ENCODE results near the gene EEF1A1. TPM values are rescaled to one million over a fixed set of nuclear protein-coding genes. Genes with fewer than 3 reads are reported as not detected.

The EEF1A1 gene
- total and polyA plus RNA-seq, 2 of the 8 experiments (the other 6 are each of a cell fraction or from before 2014, with no cell fraction given), result 13,823 to 13,927 TPM

DNA sequence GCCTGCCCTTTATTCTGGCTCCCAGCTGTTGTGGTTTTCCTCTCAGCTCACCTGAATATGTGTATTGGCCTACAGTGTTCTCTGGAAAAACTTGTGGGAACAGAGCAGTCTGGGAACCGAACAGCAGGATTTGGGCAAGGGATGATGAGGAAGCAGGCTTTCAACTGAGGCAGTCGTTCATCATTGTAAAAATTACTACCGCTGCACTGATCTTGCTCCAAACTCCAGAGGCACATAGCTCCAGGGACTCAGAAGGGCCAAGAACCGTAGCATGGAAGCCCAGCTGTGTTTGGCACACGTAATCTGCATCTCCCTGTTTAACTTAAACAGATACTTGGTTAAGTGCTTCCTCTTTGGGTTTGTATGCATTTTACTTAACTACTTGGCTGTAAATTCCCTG lies 48.3 kb upstream of the EEF1A1 start:
- Histone ChIP-seq H3K36me3 (ENCODE audit: control insufficient read depth in 2 of 4, insufficient read depth in 4 of 4, low read length in 3 of 4) (no peaks in the 10 kb centered on the region), H3K4me3 (ENCODE audit: extremely low read depth in 1 of 4, insufficient read depth in 2 of 4, low read depth in 3 of 4, low read length in 4 of 4) (no peak overlapping the region), H3K9ac (replicated peaks in 1 of 4; ENCODE audit: extremely low read depth in 1 of 4, low read depth in 3 of 4, low read length in 3 of 4) (no peak overlapping the region; a peak in 1 of 7 replicates), H3K4ac (replicated peaks; ENCODE audit: insufficient read length, low read depth, low read length) (no peak overlapping the region), H3K23me2 (ENCODE audit: low read depth, low read length) (no peaks in the 10 kb centered on the region), H3K56ac (replicated peaks; ENCODE audit: insufficient read length, low read depth, low read length) (no peak overlapping the region), H3K14ac (ENCODE audit: insufficient read length) (no peak overlapping the region), H3K79me2 (ENCODE audit: control insufficient read depth in 1 of 2, insufficient read depth in 2 of 2, low read length in 2 of 2) (no peaks in the 10 kb centered on the region), H3K27ac (ENCODE audit: low read depth, low read length) (no peak overlapping the region), H3K9me3 (ENCODE audit: insufficient read depth in 2 of 2, low read depth in 1 of 2, low read length in 1 of 2) (no peaks in the 10 kb centered on the region; a peak in 1 of 4 replicates), H2BK120ac (replicated peaks; ENCODE audit: low read depth, low read length) (no peak overlapping the region), H3K23ac (ENCODE audit: insufficient read length) (no peak overlapping the region), H3K4me1 (replicated peaks in 1 of 4; ENCODE audit: control insufficient read depth in 3 of 4, insufficient read depth in 4 of 4, low read length in 3 of 4) (peaks cover 3 to 14% (median 10%) of the 10 kb centered on the region in 4 experiments; a peak in 5 of 7 replicates), H4K91ac (replicated peaks; ENCODE audit: insufficient read length, low read length) (no peak overlapping the region), H2BK12ac (ENCODE audit: low read depth, low read length) (peak overlapping the region; percentile 10; the same call in 1 of the 2 replicates), H2BK5ac (ENCODE audit: low read depth, low read length) (peak overlapping the region; percentile 28; the same call in 1 of the 2 replicates), H3K18ac (ENCODE audit: extremely low read depth, low read length) (no peak overlapping the region), H2AFZ (ENCODE audit: low read length) (no peak overlapping the region), H4K8ac (ENCODE audit: extremely low read depth, insufficient read depth, low read length) (no peak overlapping the region), H2AK5ac (ENCODE audit: low read depth, low read length) (no peak overlapping the region), H4K20me1 (replicated peaks in 1 of 2; ENCODE audit: control insufficient read depth in 1 of 2, insufficient read depth in 2 of 2, low read length in 2 of 2) (no peaks in the 10 kb centered on the region), H2BK20ac (ENCODE audit: low read length) (peak overlapping the region; percentile 51; the same call in 1 of the 2 replicates), H4K5ac (ENCODE audit: insufficient read length, low read depth, low read length) (no peak overlapping the region), H3K27me3 (replicated peaks in 1 of 4; ENCODE audit: control insufficient read depth in 3 of 4, extremely low read depth in 1 of 4, insufficient read depth in 3 of 4, low read length in 3 of 4) (no peaks in the 10 kb centered on the region), H3K79me1 (ENCODE audit: low read depth, low read length) (no peaks in the 10 kb centered on the region), H3K4me2 (ENCODE audit: insufficient read depth in 1 of 2, low read depth in 2 of 2, low read length in 2 of 2) (no peak overlapping the region), H2BK15ac (ENCODE audit: low read length) (peak overlapping the region; percentile 54)
- CTCF ChIA-PET (ENCODE audit: partially characterized antibody), result interaction anchor here (1.2 to 1.9 kb wide), 3 partner anchors 10 to 11 kb away, joined by 4 to 6 read pairs (median 4); no protein-coding TSS in a partner anchor
- FAIRE-seq (no peak), DNase-seq (ENCODE audit: low read depth in 1 of 2, low spot score in 2 of 2) (no peak)
- WGBS, 2 experiments (ENCODE audit: extremely low coverage in 1 of 2, insufficient coverage in 1 of 2, insufficient read length in 1 of 2, insufficient replicate concordance in 2 of 2, low coverage in 1 of 2, low lambda C conversion rate in 2 of 2, missing lambda C conversion rate in 1 of 2), result 79% methylated on average over 5 of the region's 5 CpGs; no CpG with 5 or more reads in 1 of the 2 experiments
- TF ChIP-seq TAF1 (IDR thresholded peaks at IDR 0.05; ENCODE audit: low read depth, low read length) (no peak), EP300 (IDR thresholded peaks at IDR 0.05; ENCODE audit: borderline replicate concordance in 1 of 2, low read depth in 2 of 2, low read length in 2 of 2) (no peak), SIX5 (IDR thresholded peaks at IDR 0.05; ENCODE audit: low read depth, low read length) (no peak), GABPA (IDR thresholded peaks at IDR 0.05; ENCODE audit: borderline replicate concordance, insufficient read depth, low read length) (no peak), HDAC6 (IDR thresholded peaks at IDR 0.05; ENCODE audit: low read depth, low read length) (no peak), CHD2 (IDR thresholded peaks at IDR 0.05; ENCODE audit: low read length) (no peak)
- POLR2A ChIA-PET (ENCODE audit: partially characterized antibody), result interaction anchor here (1.3 to 45.0 kb wide), 4 partner anchors 10 to 118 kb away, joined by 3 to 1482 read pairs (median 42); partner anchors contain the start of genes CGAS and EEF1A1
